Measurements from ENCODE around the gene IER5L. TPM values are rescaled to one million over a fixed set of nuclear protein-coding genes. Genes with fewer than 3 reads are reported as not detected.

Gene IER5L
- total and polyA plus RNA-seq, 2 donors (not counting 3 experiments of a cell fraction or from before 2014, with no cell fraction given) = 5.3 to 12.3 TPM

DNA sequence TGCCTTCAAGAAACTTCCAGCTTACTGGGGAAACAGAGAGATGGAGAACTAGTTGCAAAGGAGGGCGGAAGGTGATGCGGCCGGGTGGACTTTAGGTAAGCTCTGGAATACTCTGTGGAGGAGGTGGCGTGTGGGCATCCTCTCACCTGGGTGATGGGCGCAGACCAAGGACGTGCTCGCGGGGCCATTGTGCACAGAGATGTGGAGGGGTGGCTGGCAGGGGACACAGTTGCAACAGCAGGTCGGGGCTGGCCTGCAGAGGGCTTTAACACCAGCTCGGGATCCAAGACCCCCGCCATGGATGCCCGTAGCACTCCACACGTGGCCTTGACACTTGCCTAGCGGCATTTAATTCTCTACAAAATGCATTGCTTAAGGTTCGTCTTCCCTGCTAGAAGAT is 26.6 kb downstream of the IER5L start:
- intact Hi-C loops (cut with micrococcal nuclease) (no loop called here), dilution Hi-C loops (cut with MboI; ENCODE audit: extremely low pct_ligation_motif_present, low sequenced_read_pairs) (no loop called here)
- Histone ChIP-seq H3K9me1 (replicated peaks; ENCODE audit: control insufficient read depth, extremely low read depth, insufficient read depth, low read length) (no peaks in the 10 kb centered on the region), H3K9me3 (replicated peaks; ENCODE audit: control insufficient read depth, insufficient read depth, low read length) (no peaks in the 10 kb centered on the region), H3K79me2 (ENCODE audit: control insufficient read depth, insufficient read depth, low read length) (no peaks in the 10 kb centered on the region), H3K9ac (replicated peaks; ENCODE audit: extremely low read depth, insufficient read depth, low read length) (no peak overlapping the region), H3K27me3 (ENCODE audit: control insufficient read depth in 2 of 2, insufficient read depth in 2 of 2, low read length in 2 of 2) (no peaks in the 10 kb centered on the region), H4K20me1 (replicated peaks; ENCODE audit: control insufficient read depth, extremely low read depth, insufficient read depth, low read length) (no peaks in the 10 kb centered on the region), H3K4me3 (replicated peaks in 1 of 3; ENCODE audit: insufficient read depth in 1 of 3, low read depth in 1 of 3, low read length in 3 of 3) (no peak overlapping the region), H3K4me1 (ENCODE audit: control insufficient read depth, extremely low read depth, insufficient read depth, low read length) (no peaks in the 10 kb centered on the region), H3K27ac (ENCODE audit: insufficient read depth, low read depth, low read length) (no peak overlapping the region), H3K4me2 (ENCODE audit: insufficient read depth, low read length) (no peak overlapping the region), H2AFZ (ENCODE audit: low read depth, low read length) (no peak overlapping the region), H3K36me3 (ENCODE audit: control insufficient read depth in 2 of 2, extremely low read depth in 1 of 2, insufficient read depth in 2 of 2, low read length in 2 of 2) (no peaks in the 10 kb centered on the region)
- ChIA-PET POLR2A (interaction anchor here (1.2 kb wide), 1 partner anchor 23 kb away, joined by 11 read pairs; no protein-coding TSS in a partner anchor), CTCF (interaction anchor here (1.0 to 2.2 kb wide), 4 partner anchors 9 to 23 kb away, joined by 3 to 9 read pairs (median 4); no protein-coding TSS in a partner anchor)
- DNase-seq (ENCODE audit: low read depth, low spot score) (no peak), FAIRE-seq (no peak)
- BruUV-seq (replicated peaks) = no TSS peak
- TF ChIP-seq MYC (IDR thresholded peaks at IDR 0.05; ENCODE audit: low read depth, low read length) = no peak
- no peak for TF ChIP-seq JUN (IDR thresholded peaks at IDR 0.05; ENCODE audit: borderline replicate concordance, insufficient read depth, insufficient read length, low read depth)
- TF ChIP-seq CTCF (IDR thresholded peaks at IDR 0.05; ENCODE audit: extremely low read depth in 1 of 2, insufficient read depth in 1 of 2, low read depth in 1 of 2, low read length in 2 of 2) = no peak
- no peak for TF ChIP-seq POLR2A (IDR thresholded peaks at IDR 0.05; ENCODE audit: low read depth, low read length)
- no peak for TF ChIP-seq EZH2 (IDR thresholded peaks at IDR 0.05; ENCODE audit: borderline replicate concordance, low read depth, low read length, severe bottlenecking)
- TF ChIP-seq MAX (IDR thresholded peaks at IDR 0.05; ENCODE audit: insufficient read depth, insufficient read length) = no peak
- TF ChIP-seq POLR2AphosphoS5 (IDR thresholded peaks at IDR 0.05; ENCODE audit: insufficient read depth, low read depth, low read length) = no peak
- no peak for TF ChIP-seq FOS (IDR thresholded peaks at IDR 0.05; ENCODE audit: borderline replicate concordance, insufficient read depth, low read length)
- no peak for TF ChIP-seq GATA2 (IDR thresholded peaks at IDR 0.05; ENCODE audit: insufficient read depth, insufficient read length, low read depth, low read length)

Measured in endothelial cell of umbilical vein (primary cell).